Activated CD8-positive, alpha-beta memory T cell treated with anti-CD3 and anti-CD28 coated beads for 4 hours (primary cell): ENCODE data around the gene USP44.
"Not testable (repeated sequence)": the region's sequence is repeated elsewhere in the genome, so short reads cannot be mapped to it uniquely, and the experiment has no call there.

ENCODE experiments used
- DNase-seq, 2 donors: peaks; one replicate each; pipeline ENCODE4 v3.0.0-alpha.2; 2020; ENCODE audit warnings: low read depth in 2 of 2

USP44 gene

DNA sequence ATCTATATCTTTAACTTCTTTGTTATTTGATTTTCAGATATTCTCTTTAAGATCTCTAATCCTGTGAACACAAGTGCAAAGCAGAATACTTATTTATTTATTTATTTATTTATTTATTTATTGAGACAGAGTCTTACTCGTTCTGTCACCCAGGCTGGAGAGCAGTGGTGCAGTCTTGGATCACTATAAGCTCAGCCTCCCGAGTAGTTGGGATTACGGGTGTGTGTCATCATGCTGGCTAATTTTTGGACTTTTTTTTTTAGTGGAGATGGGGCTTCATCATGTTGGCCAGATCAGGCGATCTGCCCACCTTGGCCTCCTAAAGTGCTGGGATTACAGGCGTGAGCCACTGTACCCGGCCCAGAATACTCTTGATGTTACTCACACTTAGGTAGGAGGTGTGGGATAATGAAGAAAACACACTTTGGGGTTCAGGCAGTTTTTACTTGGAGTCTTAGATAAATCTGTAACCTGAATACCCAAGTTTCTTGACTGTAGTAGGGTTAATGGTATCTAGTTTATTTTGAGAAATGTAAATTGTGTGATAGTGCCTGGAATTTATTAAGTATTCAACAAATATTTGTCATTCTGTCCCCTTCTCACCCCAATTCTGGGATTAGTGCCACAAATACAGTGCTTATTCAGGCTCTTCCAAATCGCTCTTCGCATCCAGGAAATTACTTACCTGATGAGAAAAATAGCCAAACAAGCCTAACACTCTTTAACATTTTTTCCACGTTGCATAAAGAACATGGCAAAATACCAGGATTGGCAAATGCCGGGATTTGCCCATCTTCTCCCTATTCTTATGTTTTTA, 44.4 kb downstream of the USP44 start:
- DNase-seq, result no peak

DNA sequence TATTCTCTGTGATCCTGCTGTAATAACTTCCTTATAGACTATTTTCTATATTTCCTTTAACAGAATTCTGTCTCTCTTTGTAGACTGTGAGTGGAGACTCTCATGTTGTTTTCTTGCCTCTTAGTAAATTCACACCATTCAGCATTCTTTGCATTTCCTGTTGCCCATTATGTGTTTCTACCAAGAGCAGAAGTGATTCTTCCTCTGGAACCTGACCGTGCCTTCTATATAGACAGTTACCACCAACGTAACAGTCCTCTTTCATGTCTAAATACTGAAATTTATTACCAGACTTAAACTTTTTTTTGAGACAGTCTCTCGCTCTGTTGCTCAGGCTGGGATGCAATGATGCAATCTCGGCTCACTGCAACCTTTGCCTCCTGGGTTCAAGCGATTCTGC, 46.2 kb downstream of the USP44 start:
- DNase-seq, result no peak

DNA sequence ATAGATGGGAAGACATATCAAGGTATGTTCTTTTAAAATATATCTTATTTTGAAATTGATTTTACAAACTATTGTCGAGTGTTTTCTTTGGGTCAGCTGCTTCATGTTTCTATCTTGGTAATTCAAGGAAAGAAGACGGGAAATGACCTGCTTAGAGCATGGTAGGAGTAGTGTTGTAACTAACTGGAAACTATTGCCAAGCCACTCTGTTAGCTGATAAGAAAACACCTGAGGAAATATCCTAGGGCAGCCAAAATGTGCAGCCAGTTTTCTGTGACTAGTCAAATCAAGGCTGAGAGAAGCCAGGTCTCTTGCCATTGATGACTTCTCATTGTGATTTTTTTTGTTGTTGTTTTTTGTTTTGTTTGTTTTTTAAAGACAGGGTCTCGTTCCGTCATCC, 47.1 kb downstream of the USP44 start:
- DNase-seq, result no peak

DNA sequence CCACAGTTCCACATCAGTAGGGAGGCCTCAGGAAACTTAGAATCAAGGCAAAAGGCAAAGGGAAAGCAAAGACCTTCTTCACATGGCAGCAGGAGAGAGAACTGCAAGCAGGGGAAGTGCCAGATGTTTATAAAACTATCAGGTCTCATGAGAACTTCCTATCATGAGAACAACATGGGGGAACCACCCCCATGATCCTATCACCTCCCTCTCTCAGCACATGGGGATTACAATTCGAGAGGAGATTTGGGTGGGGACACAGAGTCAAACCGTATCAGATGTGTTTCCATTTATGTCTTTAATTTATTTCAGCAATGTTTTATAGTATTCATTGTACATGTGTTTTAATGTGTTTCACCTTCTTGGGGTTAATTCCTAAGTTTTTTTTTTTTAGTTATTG, 51.5 kb downstream of the USP44 start:
- DNase-seq, result no peak

DNA sequence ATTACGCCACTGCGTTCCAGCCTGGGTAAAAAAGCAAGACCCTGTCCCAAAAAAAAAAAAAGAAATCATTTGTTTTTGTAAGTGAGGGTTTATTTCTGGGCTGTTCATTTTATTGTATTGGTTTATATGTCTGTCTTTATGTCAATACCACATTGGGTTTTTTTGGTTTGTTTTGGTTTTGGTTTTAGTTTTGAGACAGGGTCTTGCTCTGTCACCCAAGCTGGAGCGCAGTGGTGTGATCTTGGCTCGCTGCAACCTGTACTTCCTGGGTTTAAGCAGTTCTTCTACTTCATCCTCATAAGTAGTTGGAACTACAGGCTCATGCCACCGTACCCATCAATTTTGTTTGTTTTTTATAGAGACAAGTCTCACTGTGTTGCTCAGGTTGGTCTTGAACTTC, 52.3 kb downstream of the USP44 start:
- DNase-seq, result no peak

DNA sequence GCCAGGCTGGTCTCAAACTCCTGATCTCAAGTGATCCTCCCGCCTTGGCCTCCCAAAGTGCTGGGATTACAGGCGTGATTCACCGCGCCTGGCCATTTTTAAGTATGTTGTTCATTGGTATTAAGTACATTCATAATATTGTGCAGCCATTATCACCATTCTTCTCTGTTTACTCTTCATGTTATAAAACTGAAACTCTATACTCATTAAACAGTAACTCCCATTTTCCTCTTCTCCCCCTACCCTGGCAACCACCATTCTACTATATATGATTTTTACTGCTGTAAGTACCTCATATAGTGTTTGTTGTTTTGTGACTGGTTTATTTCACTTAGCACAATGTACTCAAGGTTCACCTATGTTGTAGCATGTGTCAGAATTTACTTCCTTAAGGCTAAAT, 54.2 kb downstream of the USP44 start:
- no peak for DNase-seq

DNA sequence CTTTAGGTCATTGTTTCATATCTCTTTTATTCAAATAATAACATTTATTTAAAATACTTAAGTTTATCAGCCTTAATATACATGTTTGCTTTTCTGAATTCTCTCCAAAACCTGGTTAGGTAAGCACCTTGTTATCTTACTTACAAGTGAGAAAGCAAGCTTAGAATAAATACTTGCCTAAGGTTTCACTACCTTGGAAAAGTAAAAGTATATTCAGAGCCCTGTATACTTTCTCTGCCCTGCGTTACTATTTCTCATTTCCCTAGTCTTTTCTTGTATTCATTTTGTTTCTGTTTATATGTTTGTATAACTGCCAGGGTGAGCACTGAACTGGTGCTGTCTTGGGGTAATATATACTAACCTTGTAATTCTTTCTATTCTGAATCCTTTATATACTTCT, 55.8 kb downstream of the USP44 start:
- DNase-seq, result no peak

DNA sequence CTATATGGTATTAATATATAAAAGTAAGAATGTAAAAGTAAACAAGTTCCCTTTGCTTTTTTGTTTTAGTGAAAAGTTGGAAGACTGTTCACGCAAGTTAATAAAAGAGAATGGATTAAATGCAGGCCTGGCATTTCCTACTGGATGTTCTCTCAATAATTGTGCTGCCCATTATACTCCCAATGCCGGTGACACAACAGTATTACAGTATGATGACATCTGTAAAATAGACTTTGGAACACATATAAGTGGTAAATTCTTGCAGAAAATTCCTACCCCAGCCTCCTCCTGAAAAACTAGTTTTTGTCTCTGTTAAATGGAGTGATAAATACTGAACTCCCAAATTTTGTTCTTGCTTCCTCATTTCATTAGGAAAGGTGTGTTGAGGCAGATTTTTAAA, 56.4 kb downstream of the USP44 start:
- no peak for DNase-seq

DNA sequence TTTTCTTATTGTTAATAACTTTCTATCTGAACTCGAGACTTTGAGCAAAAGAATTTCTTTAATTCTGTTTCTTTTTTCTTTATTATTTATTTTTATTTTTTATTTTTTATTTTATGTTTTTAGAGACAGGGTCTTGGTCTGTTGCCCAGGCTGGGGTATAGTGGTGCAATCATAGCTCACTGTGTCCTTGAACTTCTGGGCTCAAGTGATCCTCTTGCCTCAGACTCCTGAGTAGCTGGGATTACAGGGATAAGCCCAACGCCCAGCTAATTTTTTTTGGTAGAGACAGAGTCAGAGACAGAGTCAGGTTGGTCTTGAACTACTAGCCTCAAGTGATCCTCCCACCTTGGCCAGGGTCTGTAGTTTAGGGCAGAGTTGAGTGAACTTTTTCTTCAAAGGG, 58.8 kb downstream of the USP44 start:
- no peak for DNase-seq

DNA sequence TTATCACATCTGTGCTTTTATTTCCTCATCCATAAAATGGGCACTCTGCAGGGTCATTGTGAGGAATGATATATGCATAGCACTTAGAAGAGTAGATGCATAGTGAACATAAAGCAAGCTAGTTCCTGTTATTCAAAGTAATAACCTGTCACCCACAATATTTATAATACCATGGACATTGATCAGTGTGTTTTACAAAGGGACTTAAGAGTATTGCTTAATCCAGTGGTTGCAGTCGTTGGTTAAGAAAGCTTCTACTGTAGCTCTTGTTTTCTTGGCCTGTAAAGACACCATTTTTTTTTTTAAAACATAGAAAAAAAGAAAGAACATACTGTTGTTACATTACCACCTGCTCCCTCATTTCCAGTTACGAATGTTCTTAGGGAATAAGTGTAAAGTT, 64.3 kb downstream of the USP44 start:
- DNase-seq, result no peak

DNA sequence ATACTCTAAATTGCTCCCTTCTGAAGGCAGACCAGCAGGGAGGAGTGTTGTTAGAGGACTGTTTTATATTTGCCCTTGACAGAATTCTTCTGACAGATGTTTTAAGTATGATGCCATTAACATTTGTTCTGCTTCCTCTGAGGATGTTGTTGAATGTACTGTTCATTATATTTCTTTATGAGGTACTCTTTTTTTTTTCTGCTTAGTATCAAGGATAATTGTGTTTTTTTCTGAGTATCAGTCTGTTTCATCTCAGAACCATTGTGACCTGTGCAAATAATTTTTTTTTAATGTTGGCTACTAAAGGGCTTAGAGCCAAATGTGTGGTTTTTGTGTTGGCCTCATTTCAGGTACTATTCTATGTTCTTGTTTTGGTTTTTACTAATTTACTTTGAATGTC, 66.8 kb downstream of the USP44 start:
- no peak for DNase-seq

DNA sequence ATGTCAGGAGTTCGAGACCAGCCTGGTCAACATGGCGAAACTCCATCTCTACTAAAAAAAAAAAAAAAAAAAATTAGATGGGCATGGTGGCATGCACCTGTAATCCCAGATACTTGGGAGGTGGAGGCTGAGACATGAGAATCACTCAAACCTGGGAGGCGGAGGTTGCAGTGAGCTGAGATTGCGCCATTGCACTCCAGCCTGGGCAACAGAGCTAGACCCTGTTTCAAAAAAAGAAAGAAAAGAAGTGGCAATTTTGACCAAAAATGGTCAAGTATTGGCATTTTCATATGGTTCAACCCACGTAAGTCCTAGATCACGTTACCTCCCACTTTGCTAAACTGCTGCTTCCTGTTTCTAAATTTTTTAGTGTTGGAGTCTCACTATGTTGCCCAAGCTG, 68.7 kb downstream of the USP44 start:
- DNase-seq, result not testable (repeated sequence)

DNA sequence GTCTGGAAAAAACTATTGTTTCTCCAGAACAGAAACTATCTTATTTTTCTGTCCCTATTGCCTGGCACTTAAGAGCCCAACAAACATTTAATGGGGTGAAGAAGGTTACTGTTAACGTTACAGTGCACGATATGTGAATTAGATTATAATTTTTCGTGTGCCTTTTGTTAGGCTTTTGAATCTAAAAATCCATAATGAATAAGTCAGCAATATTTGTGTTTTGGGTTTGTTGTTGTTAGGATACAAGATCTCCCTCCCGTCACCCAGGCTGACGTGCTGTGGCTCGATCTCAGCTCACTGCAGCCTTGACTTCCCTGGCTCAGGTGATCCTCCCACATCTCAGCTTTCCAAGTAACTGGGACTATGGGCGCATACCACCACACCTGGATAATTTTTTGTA, 69.4 kb downstream of the USP44 start:
- no peak for DNase-seq

DNA sequence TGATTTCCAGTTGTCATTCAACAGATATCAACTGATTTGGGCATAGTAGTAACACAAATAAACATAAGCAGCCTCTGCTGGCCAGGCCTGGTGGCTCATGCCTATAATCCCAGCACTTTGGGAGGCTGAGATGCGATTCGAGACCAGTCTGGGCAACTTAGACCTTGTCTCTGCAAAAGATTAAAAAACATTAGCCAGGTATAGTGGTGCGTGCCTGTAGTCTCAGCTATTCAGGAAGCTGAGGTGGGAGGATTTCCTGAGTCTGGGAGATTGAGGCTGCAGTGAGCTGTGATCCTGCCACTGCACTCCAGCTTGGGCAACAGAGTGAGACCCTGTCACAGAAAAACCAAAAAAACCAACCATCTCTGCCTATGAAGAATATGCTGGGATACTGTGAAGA, 70.2 kb downstream of the USP44 start:
- DNase-seq, result no peak

DNA sequence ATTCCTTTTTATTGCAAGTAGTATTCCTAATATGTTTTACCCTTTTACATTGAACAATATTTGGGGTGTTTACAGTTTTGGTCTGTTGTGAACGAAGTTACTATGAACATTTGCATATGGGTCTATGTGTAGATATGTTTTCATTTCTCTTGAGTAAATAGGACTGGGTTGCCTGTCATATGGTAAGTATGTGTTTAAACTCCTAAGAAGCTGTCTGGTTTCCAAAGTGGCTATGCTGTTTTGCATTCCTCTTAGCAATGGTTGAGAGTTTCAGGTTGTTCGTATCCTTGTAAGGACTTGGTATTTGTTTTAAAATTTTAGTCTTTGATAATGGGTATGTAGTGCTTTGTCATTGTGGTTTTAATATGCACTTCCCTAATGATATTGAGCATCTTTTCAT, 71.0 kb downstream of the USP44 start:
- no peak for DNase-seq

DNA sequence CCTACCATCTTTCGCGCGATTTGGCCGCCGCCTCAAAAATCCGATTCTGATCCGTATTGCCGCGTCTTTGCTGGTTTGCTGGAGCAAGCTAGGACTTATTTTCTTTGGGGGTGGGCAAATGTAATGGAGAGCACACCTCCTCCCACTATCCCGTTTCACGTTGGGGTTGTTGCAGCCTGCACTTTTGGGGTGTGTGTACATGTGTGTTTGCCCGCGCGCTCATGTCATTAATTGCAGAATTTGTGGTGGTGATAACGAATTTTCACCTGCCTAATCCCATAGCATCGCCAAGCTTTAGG, 76.7 kb downstream of the USP44 start:
- no peak for DNase-seq

DNA sequence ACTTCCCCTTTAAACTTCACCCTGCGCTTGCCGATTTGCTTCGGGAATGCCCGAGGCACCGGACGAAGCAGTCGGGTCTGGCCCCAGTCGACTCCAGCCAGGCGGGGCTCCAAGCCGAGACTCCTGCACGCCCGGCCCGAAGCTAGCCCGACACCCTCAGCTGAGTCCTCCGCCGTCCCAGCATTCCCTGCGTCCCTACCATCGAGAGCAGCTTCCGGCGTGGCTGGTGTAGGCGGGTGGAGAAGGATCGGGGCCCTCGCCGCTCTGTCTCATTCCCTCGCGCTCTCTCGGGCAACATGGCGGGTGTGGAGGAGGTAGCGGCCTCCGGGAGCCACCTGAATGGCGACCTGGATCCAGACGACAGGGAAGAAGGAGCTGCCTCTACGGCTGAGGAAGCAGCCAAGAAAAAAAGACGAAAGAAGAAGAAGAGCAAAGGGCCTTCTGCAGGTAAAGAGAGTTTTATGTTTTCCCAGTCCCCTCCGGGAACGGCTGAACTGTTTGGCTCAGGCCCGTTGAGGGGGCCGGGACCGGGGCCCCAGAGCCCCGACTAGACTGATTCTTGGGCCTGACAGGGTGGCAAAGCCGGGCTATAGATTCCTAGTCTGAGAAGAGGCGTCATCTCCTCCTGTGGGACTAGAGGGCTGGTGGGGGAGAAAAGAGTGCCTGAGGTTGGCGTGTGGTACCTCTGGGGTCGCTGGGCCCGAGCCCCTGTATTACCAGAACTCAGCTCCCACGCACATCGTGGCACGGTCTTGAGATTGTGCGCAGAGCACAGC, 77.2 kb downstream of the USP44 start, which contains the start of gene METAP2:
Gene METAP2 (plus strand): TSS at position 269 of the 776 bp plus-strand sequence. CDS start 28 bp downstream, at position 297.
- DNase-seq, result peak; percentile 80 to 88

DNA sequence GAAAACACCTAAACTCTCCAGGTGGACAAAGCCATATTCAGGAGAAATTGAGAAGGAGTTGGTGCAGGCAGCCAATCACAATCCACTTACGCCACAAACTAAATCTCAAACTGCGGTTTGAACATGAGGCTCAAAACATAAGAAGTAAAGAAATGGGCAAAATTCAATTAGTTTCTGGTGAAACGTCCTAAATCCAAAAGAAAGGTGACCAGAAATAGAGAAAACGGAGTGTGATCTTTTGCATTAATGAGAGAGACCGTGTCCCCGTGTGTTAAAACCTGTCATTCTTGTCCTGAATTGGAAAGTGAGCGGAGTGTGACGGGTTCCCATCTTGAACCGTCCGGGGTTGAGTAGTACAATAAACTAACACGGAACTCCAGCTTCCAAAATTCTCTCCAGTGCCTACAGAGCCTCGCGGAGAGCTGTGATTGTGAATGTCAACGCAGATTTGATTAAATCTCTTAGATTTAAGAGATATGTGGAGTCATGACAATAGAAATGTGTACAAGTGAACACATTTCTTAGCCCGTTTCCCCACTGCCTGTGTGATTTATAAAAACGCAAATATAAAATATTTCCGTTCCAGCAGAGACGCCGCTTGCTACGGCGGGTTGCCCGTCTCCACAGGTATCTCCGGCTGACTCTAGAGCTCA, 77.9 kb downstream of the USP44 start:
- DNase-seq, result peak in 1 of 2 donors; percentile 5

DNA sequence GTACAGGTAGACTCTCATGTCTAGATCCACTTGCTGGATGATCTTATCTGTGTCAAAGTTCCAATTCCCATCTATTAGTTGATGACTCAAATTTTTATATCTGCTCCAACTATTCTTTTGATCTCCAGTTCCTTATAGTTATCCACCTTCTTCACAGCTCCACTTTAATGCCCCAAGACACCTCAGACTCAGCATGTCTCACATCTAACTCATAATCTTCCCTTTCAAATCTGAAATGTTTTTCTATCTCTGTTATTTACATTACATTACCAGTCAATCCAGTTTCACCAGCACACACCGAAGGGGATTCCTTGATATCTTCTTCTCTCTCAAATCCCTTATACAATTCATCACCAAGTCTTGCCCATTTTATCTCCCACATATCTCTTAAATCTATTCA, 81.0 kb downstream of the USP44 start:
- no peak for DNase-seq
